ENCODE data around the gene SLC35C1.
A peak's percentile ranks its signal among the peaks of the same experiment; 100 is the strongest.
"Not testable (repeated sequence)": the region's sequence is repeated elsewhere in the genome, so short reads cannot be mapped to it uniquely, and the experiment has no call there.

Gene SLC35C1

DNA sequence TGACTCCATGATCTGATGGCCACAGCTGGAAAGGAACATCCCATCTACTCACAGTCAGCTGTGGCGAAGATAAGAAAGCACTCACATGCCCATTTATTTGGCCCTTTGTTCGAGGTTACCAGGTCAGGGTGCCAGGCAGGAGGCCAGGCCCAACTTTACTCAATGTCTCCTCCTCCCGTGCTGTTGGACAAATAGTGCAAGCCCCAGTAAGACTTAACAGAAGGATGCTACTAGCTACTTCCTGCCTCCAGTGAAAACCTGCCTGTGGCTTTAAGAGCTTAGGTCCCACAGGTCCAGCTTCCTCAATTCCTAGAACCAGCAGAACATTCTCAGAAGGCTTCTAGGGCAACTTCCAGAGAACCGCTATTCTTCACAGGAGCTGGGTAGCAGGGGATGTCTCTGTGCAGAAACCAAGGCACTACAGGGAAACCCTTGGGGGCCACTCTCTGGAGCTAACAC lies 29.4 kb downstream of the SLC35C1 start:
- TF ChIP-seq SUZ12 (IDR thresholded peaks at IDR 0.05; ENCODE audit: extremely low read depth, insufficient read depth, insufficient read length), result no peak
- TF ChIP-seq ZNF274 (IDR thresholded peaks at IDR 0.05; ENCODE audit: low read depth, low read length), result no peak
- H3K4me1 ChIP-seq (ENCODE audit: insufficient read depth, insufficient read length), result no peaks in the 10 kb centered on the region
- H3K9ac ChIP-seq (ENCODE audit: insufficient read length, low read depth), result no peak overlapping the region
- no peak overlapping the region for H3K4me3 ChIP-seq (ENCODE audit: insufficient read length, low read depth)
- no peaks in the 10 kb centered on the region for H3K27me3 ChIP-seq (ENCODE audit: insufficient read depth, insufficient read length)
- DNase-seq (ENCODE audit: low read depth, low spot score), result no peak
- no peaks in the 10 kb centered on the region for H3K36me3 ChIP-seq (ENCODE audit: insufficient read depth, insufficient read length, low read length)
- no peaks in the 10 kb centered on the region for H3K9me3 ChIP-seq (ENCODE audit: insufficient read depth, low read length)

DNA sequence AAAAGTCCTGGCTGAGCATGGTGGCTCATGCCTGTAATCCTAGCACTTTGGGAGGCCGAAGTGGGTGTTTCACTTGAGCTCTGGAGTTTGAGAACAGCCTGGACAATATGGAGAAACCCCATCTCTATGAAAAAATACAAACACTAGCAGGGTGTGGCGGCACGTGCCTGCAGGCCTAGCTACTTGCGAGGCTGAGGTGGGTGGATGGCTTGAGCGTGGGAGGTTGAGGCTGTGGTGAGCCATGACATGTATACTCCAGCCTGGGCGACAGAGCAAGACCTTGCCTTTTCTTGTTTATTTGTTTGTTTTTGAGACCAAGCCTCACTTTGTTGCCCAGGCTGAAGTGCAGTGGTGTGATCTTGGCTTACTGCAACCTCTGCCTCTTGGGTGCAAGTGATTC lies 34.3 kb downstream of the SLC35C1 start:
- H3K9me3 ChIP-seq (ENCODE audit: insufficient read depth, low read length), result no peaks in the 10 kb centered on the region
- TF ChIP-seq YY1 (IDR thresholded peaks at IDR 0.05; ENCODE audit: insufficient read depth, insufficient read length) (no peak), ZNF274 (IDR thresholded peaks at IDR 0.05; ENCODE audit: low read depth, low read length) (no peak), SUZ12 (IDR thresholded peaks at IDR 0.05; ENCODE audit: extremely low read depth, insufficient read depth, insufficient read length) (no peak)
- no peaks in the 10 kb centered on the region for H3K36me3 ChIP-seq (ENCODE audit: insufficient read depth, insufficient read length, low read length)
- no peak overlapping the region for H3K9ac ChIP-seq (ENCODE audit: insufficient read length, low read depth)
- DNase-seq (ENCODE audit: low read depth, low spot score), result no peak
- no peak overlapping the region for H3K4me3 ChIP-seq (ENCODE audit: insufficient read length, low read depth)
- no peaks in the 10 kb centered on the region for H3K4me1 ChIP-seq (ENCODE audit: insufficient read depth, insufficient read length)
- peaks cover 6% of the 10 kb centered on the region for H3K27me3 ChIP-seq (ENCODE audit: insufficient read depth, insufficient read length)

DNA sequence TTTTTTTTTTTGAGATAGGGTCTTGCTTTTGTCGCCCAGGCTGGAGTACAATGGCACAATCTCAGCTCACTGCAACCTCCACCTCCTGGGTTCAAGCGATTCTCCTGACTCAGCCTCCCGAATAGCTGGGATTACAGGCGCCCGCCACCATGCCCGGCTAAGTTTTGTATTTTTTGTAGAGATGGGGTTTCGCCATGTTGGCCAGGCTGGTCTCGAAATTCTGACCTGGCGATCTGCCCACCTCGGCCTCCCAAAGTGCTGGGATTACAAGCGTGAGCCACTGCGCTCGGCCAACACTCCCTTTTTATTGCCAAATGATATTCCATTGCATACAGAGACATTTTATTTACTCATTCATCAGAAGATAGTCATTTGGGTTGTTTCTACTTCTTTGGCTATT lies 35.3 kb downstream of the SLC35C1 start:
- H3K9ac ChIP-seq (ENCODE audit: insufficient read length, low read depth); H3K9me3 ChIP-seq (ENCODE audit: insufficient read depth, low read length); H3K36me3 ChIP-seq (ENCODE audit: insufficient read depth, insufficient read length, low read length): not testable (repeated sequence)

DNA sequence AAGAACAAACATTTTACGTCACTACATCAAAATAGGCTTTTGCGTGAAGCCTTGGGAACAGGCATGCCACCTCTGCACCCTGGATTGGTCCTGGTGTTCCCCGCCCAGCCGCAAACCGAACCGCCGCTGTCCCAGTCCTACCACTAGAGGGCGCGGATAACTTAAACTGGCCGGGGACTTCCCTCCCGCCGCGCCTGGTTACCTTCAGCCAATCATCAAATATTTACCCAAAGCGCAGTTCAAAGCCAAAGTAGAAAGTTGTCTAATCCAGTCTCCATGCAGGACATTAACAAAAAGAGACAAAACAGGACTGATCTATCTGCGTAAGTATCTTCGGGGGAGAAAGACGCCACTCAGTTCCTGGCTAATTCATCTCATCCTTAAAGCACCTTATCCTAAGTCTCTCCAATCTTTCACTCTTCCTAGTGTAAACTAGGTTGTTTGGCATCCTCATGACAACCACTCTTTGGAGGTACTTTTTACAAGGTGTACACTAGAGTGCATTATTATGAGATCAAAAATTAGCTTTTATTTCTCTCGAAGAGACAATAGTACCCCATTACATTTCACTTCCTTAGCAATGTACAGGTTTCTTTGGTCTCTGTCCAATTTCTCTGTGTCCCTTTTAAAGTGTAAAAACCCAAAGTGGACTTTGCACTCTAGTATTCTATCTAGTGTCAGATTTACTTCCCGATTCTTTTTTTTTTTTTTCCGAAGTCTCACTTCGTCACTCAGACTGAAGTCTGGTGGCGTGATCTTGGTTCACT lies 38.4 kb downstream of the SLC35C1 start:
- Histone ChIP-seq H3K9me3 (ENCODE audit: insufficient read depth, low read length) (no peaks in the 10 kb centered on the region), H3K4me3 (ENCODE audit: insufficient read length, low read depth) (no peak overlapping the region), H3K36me3 (ENCODE audit: insufficient read depth, insufficient read length, low read length) (no peaks in the 10 kb centered on the region), H3K9ac (ENCODE audit: insufficient read length, low read depth) (no peak overlapping the region), H3K4me1 (ENCODE audit: insufficient read depth, insufficient read length) (no peaks in the 10 kb centered on the region), H3K27me3 (ENCODE audit: insufficient read depth, insufficient read length) (peaks cover 28% of the 10 kb centered on the region)
- DNase-seq (ENCODE audit: low read depth, low spot score), result peak; percentile 76
- TF ChIP-seq YY1 (IDR thresholded peaks at IDR 0.05; ENCODE audit: insufficient read depth, insufficient read length) (no peak), SUZ12 (IDR thresholded peaks at IDR 0.05; ENCODE audit: extremely low read depth, insufficient read depth, insufficient read length) (no peak), ZNF274 (IDR thresholded peaks at IDR 0.05; ENCODE audit: low read depth, low read length) (no peak)

More for the DNA sequence above, 35.3 kb downstream of the SLC35C1 start:
- H3K27me3 ChIP-seq (ENCODE audit: insufficient read depth, insufficient read length), result peaks cover 10% of the 10 kb centered on the region
- DNase-seq (ENCODE audit: low read depth, low spot score); H3K4me3 ChIP-seq (ENCODE audit: insufficient read length, low read depth); H3K4me1 ChIP-seq (ENCODE audit: insufficient read depth, insufficient read length): not testable (repeated sequence)

DNA sequence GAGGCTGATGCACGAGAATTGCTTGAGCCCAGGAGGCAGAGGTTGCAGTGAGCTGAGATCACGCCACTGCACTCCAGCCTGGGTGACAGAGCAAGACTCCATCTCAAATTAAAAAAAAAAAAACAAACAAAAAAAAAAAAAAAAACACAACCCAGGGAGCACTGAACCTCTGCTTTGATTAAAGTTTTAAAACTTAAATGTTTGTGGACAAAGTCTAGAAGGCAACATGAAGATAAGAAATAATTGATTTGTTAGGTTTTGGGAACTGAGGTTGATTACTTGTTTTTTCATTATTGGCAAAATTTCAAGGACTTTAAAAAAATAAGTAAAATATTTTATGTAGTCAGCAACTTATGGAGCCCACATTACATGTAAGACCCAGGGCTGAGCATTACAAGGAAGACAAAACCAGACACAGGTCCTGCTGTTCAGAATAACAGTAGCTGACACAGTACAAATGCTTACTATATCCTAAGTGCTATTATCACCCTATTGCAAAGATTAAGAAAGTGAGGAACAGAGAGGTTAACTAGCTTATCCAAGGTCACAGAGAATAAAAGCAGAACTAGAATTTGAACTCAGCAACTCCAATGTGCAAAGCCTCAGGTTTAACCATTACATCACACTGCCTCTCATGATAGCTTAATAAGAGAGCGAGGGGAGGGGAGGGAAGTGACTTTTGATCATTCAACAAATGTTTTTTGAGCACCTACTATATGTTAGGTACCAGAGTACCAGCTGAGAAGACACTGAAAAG lies 40.1 kb downstream of the SLC35C1 start:
- TF ChIP-seq YY1 (IDR thresholded peaks at IDR 0.05; ENCODE audit: insufficient read depth, insufficient read length), result no peak
- TF ChIP-seq SUZ12 (IDR thresholded peaks at IDR 0.05; ENCODE audit: extremely low read depth, insufficient read depth, insufficient read length), result no peak
- no peak for TF ChIP-seq ZNF274 (IDR thresholded peaks at IDR 0.05; ENCODE audit: low read depth, low read length)
- Histone ChIP-seq H3K9me3 (ENCODE audit: insufficient read depth, low read length) (no peaks in the 10 kb centered on the region), H3K9ac (ENCODE audit: insufficient read length, low read depth) (no peak overlapping the region), H3K27me3 (ENCODE audit: insufficient read depth, insufficient read length) (peaks cover 28% of the 10 kb centered on the region), H3K36me3 (ENCODE audit: insufficient read depth, insufficient read length, low read length) (no peaks in the 10 kb centered on the region), H3K4me1 (ENCODE audit: insufficient read depth, insufficient read length) (no peaks in the 10 kb centered on the region), H3K4me3 (ENCODE audit: insufficient read length, low read depth) (no peak overlapping the region)
- DNase-seq (ENCODE audit: low read depth, low spot score), result no peak

DNA sequence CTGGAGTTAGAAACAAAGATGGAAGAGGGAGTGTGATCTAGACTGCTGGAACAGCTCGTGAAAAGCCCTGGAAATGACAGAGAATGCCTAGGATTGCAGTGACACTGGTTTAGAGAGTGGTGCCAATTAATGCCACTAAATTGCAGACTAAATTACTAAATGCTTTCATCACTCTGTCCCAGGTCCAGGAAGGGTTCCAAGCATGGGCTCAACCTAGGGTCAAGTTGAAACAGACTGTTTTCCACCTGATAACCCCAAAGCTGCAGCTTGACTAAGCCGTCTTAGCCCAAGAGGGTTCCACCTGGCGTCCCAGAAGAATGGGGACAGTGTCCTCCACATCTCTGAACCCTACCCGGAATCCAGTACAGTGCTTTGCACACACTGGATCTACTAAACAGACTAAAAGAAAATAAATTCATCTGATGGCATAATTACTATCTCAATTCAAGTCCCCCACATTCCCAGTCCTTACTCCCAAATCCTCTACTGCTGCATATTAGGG lies 41.3 kb downstream of the SLC35C1 start:
- TF ChIP-seq SUZ12 (IDR thresholded peaks at IDR 0.05; ENCODE audit: extremely low read depth, insufficient read depth, insufficient read length), result no peak
- TF ChIP-seq ZNF274 (IDR thresholded peaks at IDR 0.05; ENCODE audit: low read depth, low read length), result no peak
- no peak for TF ChIP-seq YY1 (IDR thresholded peaks at IDR 0.05; ENCODE audit: insufficient read depth, insufficient read length)
- no peaks in the 10 kb centered on the region for H3K9me3 ChIP-seq (ENCODE audit: insufficient read depth, low read length)
- H3K9ac ChIP-seq (ENCODE audit: insufficient read length, low read depth), result no peak overlapping the region
- no peaks in the 10 kb centered on the region for H3K36me3 ChIP-seq (ENCODE audit: insufficient read depth, insufficient read length, low read length)
- H3K4me3 ChIP-seq (ENCODE audit: insufficient read length, low read depth), result no peak overlapping the region
- H3K27me3 ChIP-seq (ENCODE audit: insufficient read depth, insufficient read length), result peaks cover 28% of the 10 kb centered on the region
- H3K4me1 ChIP-seq (ENCODE audit: insufficient read depth, insufficient read length), result no peaks in the 10 kb centered on the region
- no peak for DNase-seq (ENCODE audit: low read depth, low spot score)

Data from NT2/D1 (cell line).